ENCODE results near the gene MVP.

DNA sequence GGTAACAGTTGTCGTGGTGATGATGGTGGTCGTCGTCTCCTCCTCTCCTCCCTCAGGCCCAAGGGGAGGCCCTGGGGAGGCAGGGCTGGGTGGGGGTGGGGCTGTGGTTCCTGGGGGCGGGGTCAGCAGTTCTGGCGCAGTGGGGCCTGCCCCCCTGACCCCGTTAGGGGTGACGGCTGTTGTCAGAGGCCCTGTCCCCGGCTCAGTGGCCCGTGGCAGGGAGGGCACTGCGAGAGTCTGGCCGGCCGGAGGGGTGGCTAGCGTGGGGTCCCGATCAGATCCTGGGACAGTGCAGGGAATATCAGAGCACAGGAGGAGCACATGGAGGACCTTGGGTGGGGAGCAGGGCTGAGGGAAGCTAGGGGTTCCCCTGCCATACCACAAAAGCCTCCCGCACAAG lies 76.6 kb downstream of the MVP start:
- TF ChIP-seq, protein P1, sequence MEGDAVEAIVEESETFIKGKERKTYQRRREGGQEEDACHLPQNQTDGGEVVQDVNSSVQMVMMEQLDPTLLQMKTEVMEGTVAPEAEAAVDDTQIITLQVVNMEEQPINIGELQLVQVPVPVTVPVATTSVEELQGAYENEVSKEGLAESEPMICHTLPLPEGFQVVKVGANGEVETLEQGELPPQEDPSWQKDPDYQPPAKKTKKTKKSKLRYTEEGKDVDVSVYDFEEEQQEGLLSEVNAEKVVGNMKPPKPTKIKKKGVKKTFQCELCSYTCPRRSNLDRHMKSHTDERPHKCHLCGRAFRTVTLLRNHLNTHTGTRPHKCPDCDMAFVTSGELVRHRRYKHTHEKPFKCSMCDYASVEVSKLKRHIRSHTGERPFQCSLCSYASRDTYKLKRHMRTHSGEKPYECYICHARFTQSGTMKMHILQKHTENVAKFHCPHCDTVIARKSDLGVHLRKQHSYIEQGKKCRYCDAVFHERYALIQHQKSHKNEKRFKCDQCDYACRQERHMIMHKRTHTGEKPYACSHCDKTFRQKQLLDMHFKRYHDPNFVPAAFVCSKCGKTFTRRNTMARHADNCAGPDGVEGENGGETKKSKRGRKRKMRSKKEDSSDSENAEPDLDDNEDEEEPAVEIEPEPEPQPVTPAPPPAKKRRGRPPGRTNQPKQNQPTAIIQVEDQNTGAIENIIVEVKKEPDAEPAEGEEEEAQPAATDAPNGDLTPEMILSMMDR (IDR thresholded peaks at IDR 0.05; ENCODE audit: poor library complexity), result no peak
- TF ChIP-seq EZH2phosphoT487 (IDR thresholded peaks at IDR 0.05; ENCODE audit: low read depth, severe bottlenecking, unreplicated experiment), result no peak
